Lung (tissue), 12 donors: Measurements from ENCODE around the gene MYO18B. TPM values are rescaled to one million over a fixed set of nuclear protein-coding genes. Genes with fewer than 3 reads are reported as not detected.
A peak's percentile ranks its signal among the peaks of the same experiment; 100 is the strongest.

Source experiments
- ATAC-seq: fragments of 200-7000 bp; cut with Tn5 transposase; one replicate; pipeline ENCODE4 v1.9.1; 2020; ENCODE audit warnings: moderate number of reproducible peaks; ENCODE audit not compliant: insufficient read depth, low FRiP score
- DNase-seq, 3 donors: peaks; one replicate each; pipeline ENCODE4 v3.0.0-alpha.2; 2013 to 2017
- H3K27ac ChIP-seq, 2 donors: one replicate each; pipeline ENCODE4 v1.5.1; 2013; ENCODE audit warnings: mild to moderate bottlenecking in 2 of 2, moderate library complexity in 2 of 2, control low read depth in 1 of 2, inconsistent platforms in 1 of 2, low read depth in 1 of 2, low read length in 1 of 2
- H3K27me3 ChIP-seq, 3 donors: one replicate each; pipeline ENCODE4 v1.5.1; 2013; ENCODE audit warnings: low read length in 2 of 3; ENCODE audit not compliant: control insufficient read depth in 3 of 3, insufficient read depth in 3 of 3
- H3K36me3 ChIP-seq, 4 donors: one replicate each; pipeline ENCODE4 v1.5.1; 2013; ENCODE audit warnings: low read length in 4 of 4, mild to moderate bottlenecking in 1 of 4, moderate library complexity in 1 of 4; ENCODE audit not compliant: control insufficient read depth in 4 of 4, insufficient read depth in 4 of 4
- H3K4me1 ChIP-seq, 5 donors: one replicate each; pipeline ENCODE4 v1.5.1; 2013; ENCODE audit warnings: low read length in 5 of 5, mild to moderate bottlenecking in 2 of 5, moderate library complexity in 1 of 5; ENCODE audit not compliant: control insufficient read depth in 5 of 5, insufficient read depth in 5 of 5
- H3K4me3 ChIP-seq: one replicate; pipeline ENCODE4 v1.5.1; 2013; ENCODE audit warnings: mild to moderate bottlenecking, control low read depth, moderate library complexity
- H3K9ac ChIP-seq, 2 donors: one replicate each; pipeline ENCODE4 v1.5.1; 2013; ENCODE audit warnings: low read length in 2 of 2, control low read depth in 1 of 2; ENCODE audit not compliant: insufficient read depth in 1 of 2
- H3K9me3 ChIP-seq, 4 donors: one replicate each; pipeline ENCODE4 v1.5.1; 2013; ENCODE audit warnings: low read length in 3 of 4, mild to moderate bottlenecking in 1 of 4, moderate library complexity in 1 of 4; ENCODE audit not compliant: control insufficient read depth in 4 of 4, insufficient read depth in 3 of 4
- WGBS, 2 donors: extraction: QIAGEN DNeasy Blood & Tissue Kit; methylation state at CpG; one replicate each; pipeline ENCODE4 v1.1.7; 2013; 5-methylcytosine and 5-hydroxymethylcytosine counted together
- polyA plus RNA-seq, 2 donors: library from polyadenylated mRNA; stranded (reverse); fragments of 200-250 nt; gene quantifications; one replicate each; pipeline ENCODE4 v1.2.1, GENCODE V29; 2013
- total RNA-seq, 2 donors: library from RNA; depleted of rRNA in 1 of 2; stranded (reverse); fragments of >200 nt in 1 of 2; gene quantifications; one replicate each; pipeline ENCODE4 v1.2.1, GENCODE V29; 2014 to 2021
- TF ChIP-seq, protein P1 (sequence below): IDR thresholded peaks from 2 replicates; pipeline ENCODE4 v1.5.1; 2012; ENCODE audit warnings: mild to moderate bottlenecking; ENCODE audit errors: control extremely low read depth, extremely low read depth
- donor health status: control.
- donor health status: control.
- donor health status: Bipolar disorder and iron deficiency.
- donor health status: healthy.
- donor health status: DM: yes; HTN: yes; CAD: no.

The MYO18B gene
- total and polyA plus RNA-seq, 4 donors = 0.02 to 0.71 (median 0.07) TPM

DNA sequence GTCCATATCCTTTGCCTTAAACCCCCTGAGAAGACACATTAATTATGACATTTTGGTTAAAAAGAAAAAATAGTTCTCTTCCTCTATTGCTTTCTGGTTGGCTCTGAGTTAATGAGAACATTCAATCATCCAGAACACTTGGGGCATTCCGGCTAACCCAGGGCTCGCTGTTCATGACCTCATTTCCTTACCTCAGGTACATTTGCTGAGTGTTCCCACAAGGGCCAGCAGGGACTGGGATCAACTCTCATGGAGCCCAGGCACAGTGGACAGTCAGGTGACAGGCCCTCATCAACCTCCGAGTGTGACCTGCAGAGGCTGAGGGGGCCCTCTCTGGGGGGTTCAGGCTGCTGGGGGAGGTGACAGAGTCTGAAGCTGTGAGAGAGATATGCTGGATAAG lies 98.9 kb downstream of the MYO18B start:
- no peak overlapping the region for H3K4me3 ChIP-seq
- H3K9me3 ChIP-seq = no peaks in the 10 kb centered on the region
- peaks cover 0 to 3% (median 0%) of the 10 kb centered on the region in 3 donors for H3K27me3 ChIP-seq
- peaks cover 0 to 13% (median 0%) of the 10 kb centered on the region in 5 donors for H3K4me1 ChIP-seq
- DNase-seq = no peak
- H3K27ac ChIP-seq = no peak overlapping the region
- 48 to 59% methylated on average over 3 of the region's 3 CpGs for WGBS, 2 donors
- TF ChIP-seq, protein P1, sequence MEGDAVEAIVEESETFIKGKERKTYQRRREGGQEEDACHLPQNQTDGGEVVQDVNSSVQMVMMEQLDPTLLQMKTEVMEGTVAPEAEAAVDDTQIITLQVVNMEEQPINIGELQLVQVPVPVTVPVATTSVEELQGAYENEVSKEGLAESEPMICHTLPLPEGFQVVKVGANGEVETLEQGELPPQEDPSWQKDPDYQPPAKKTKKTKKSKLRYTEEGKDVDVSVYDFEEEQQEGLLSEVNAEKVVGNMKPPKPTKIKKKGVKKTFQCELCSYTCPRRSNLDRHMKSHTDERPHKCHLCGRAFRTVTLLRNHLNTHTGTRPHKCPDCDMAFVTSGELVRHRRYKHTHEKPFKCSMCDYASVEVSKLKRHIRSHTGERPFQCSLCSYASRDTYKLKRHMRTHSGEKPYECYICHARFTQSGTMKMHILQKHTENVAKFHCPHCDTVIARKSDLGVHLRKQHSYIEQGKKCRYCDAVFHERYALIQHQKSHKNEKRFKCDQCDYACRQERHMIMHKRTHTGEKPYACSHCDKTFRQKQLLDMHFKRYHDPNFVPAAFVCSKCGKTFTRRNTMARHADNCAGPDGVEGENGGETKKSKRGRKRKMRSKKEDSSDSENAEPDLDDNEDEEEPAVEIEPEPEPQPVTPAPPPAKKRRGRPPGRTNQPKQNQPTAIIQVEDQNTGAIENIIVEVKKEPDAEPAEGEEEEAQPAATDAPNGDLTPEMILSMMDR = no peak
- no peak for ATAC-seq
- H3K9ac ChIP-seq = no peak overlapping the region
- H3K36me3 ChIP-seq = peaks cover 0 to 4% (median 0%) of the 10 kb centered on the region in 4 donors

DNA sequence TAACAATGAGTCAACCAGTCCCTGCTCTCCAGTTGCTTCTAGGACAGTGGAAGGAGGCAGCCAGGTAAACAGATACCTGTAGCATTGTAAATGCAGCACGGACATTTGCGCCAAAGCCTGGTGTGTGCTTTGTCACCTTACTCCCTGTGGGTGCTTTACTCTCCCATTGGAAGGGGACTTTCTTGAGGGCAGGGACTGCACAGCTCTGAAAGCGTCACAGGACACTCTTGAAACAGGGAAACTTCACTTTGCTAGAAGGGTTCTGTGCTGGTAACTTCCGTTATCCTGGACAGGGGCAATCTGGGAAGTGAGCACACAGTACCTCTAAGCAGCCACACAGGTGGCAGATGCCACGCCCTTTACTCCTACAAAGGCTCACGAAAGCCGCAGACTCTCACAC lies 99.8 kb downstream of the MYO18B start:
- DNase-seq (no peak), ATAC-seq (no peak)
- Histone ChIP-seq H3K36me3 (no peaks in the 10 kb centered on the region), H3K4me3 (no peak overlapping the region), H3K9ac (no peak overlapping the region), H3K4me1 (peaks cover 0 to 13% (median 0%) of the 10 kb centered on the region in 5 donors), H3K9me3 (no peaks in the 10 kb centered on the region), H3K27me3 (peaks cover 0 to 3% (median 0%) of the 10 kb centered on the region in 3 donors), H3K27ac (no peak overlapping the region)
- 67 to 79% methylated on average over 7 of the region's 7 CpGs for WGBS, 2 donors
- TF ChIP-seq, protein P1 = no peak

DNA sequence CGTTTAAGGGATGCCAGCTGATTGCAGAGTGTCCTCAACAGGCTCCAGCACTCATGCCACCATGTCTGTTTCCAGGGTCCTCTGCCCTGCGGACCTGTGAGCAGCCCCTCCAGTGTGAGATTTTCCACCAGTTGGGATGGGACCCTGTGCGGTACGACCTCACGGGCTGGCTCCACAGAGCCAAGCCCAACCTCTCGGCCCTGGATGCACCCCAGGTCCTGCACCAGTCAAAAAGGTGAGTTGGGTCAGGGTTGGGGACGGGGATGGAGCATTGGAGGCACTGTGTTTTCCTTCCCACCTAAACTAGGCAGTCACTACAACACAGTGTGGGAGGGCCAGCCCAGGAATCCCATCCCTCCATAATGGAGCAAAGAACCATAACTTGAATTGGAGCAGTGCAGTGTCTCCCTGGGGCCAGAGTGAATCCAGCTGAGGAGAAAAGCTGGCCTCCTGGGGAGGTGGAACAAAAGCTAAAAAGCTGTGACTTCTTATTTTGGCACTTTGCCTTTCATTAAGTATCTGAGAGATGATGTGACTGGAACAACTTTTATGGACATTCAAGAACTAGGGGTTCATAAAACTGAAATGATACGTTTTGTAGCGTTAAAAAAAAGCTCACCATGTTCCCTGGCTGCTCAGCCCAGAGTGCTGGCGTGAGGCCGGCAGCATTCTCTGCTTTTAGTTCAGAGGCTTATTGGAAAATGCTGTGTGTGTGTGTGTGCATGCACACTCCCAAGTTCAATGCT lies 101.8 kb downstream of the MYO18B start:
- no peaks in the 10 kb centered on the region for H3K9me3 ChIP-seq
- no peak overlapping the region for H3K4me3 ChIP-seq
- ATAC-seq (no peak), DNase-seq (peak; percentile 68 to 87 (median 85))
- no peak overlapping the region for H3K9ac ChIP-seq
- H3K27me3 ChIP-seq = peaks cover 0 to 2% (median 0%) of the 10 kb centered on the region in 3 donors
- no peaks in the 10 kb centered on the region for H3K36me3 ChIP-seq
- H3K4me1 ChIP-seq = peaks cover 0 to 13% (median 0%) of the 10 kb centered on the region in 5 donors
- TF ChIP-seq, protein P1 = no peak
- no peak overlapping the region for H3K27ac ChIP-seq
- WGBS, 2 donors = 71 to 83% methylated on average over 11 of the region's 11 CpGs
